Measurements from ENCODE around the gene NSMCE4A. TPM values are rescaled to one million over a fixed set of nuclear protein-coding genes. Genes with fewer than 3 reads are reported as not detected.
A peak's percentile ranks its signal among the peaks of the same experiment; 100 is the strongest.

The NSMCE4A gene
- total RNA-seq, 1 experiment from 2014 or later = 46.3 TPM

- no peaks in the 10 kb centered on the region for H3K9me2 ChIP-seq (replicated peaks; ENCODE audit: low read length)
- CTCF ChIA-PET = no interaction called here
- H3K4me3 ChIP-seq (ENCODE audit: low read length) = no peak overlapping the region
- no peak overlapping the region for H2AFZ ChIP-seq (ENCODE audit: low read length)
- no peak for ATAC-seq
- no peak for TF ChIP-seq CTCF (conservative IDR thresholded peaks at IDR 0.05; ENCODE audit: low read depth, low read length)
- no peak for TF ChIP-seq EZH2 (IDR thresholded peaks at IDR 0.05; ENCODE audit: low read length, unreplicated experiment)
- TF ChIP-seq EZH2phosphoT487 (IDR thresholded peaks at IDR 0.05; ENCODE audit: borderline replicate concordance, low read length) = no peak
- no peaks in the 10 kb centered on the region for H3F3A ChIP-seq (ENCODE audit: low read length, unreplicated experiment)
- POLR2A ChIA-PET (ENCODE audit: unreplicated experiment) = no interaction called here
- intact Hi-C loops (cut with micrococcal nuclease) = no loop called here
- H3K4me2 ChIP-seq (ENCODE audit: low read length) = no peak overlapping the region
- H3K9ac ChIP-seq (ENCODE audit: low read length) = no peak overlapping the region
- H3K27ac ChIP-seq (ENCODE audit: low read length) = no peak overlapping the region
- peaks cover 3% of the 10 kb centered on the region for H3K36me3 ChIP-seq (ENCODE audit: low read depth, low read length)
- H3K27me3 ChIP-seq (ENCODE audit: low read length) = no peaks in the 10 kb centered on the region
- H3K4me1 ChIP-seq (ENCODE audit: insufficient read depth, low read length) = peaks cover 10% of the 10 kb centered on the region
- no TSS peak for BruUV-seq (replicated peaks)
- no peaks in the 10 kb centered on the region for H3K79me2 ChIP-seq (ENCODE audit: low read length)
- no peaks in the 10 kb centered on the region for H4K20me1 ChIP-seq (ENCODE audit: low read length)
- no peaks in the 10 kb centered on the region for H3K9me3 ChIP-seq (ENCODE audit: low read length)
- no peak for DNase-seq
These were observed 13.6 kb downstream of the NSMCE4A start for GRCh38 chr10:121961456-121961855.

- no peaks in the 10 kb centered on the region for H3K9me3 ChIP-seq (ENCODE audit: low read length)
- ATAC-seq = no peak
- peaks cover 4% of the 10 kb centered on the region for H3K36me3 ChIP-seq (ENCODE audit: low read depth, low read length)
- H3K79me2 ChIP-seq (ENCODE audit: low read length) = no peaks in the 10 kb centered on the region
- TF ChIP-seq EZH2 (IDR thresholded peaks at IDR 0.05; ENCODE audit: low read length, unreplicated experiment) = no peak
- no peak for TF ChIP-seq CTCF (conservative IDR thresholded peaks at IDR 0.05; ENCODE audit: low read depth, low read length)
- TF ChIP-seq EZH2phosphoT487 (IDR thresholded peaks at IDR 0.05; ENCODE audit: borderline replicate concordance, low read length) = no peak
- peaks cover 17% of the 10 kb centered on the region for H3K4me1 ChIP-seq (ENCODE audit: insufficient read depth, low read length)
- BruUV-seq (replicated peaks) = no TSS peak
- no peak overlapping the region for H3K4me3 ChIP-seq (ENCODE audit: low read length)
- intact Hi-C loops (cut with micrococcal nuclease) = no loop called here
- no peak overlapping the region for H3K9ac ChIP-seq (ENCODE audit: low read length)
- no peak overlapping the region for H2AFZ ChIP-seq (ENCODE audit: low read length)
- no peak for DNase-seq
- H3K27me3 ChIP-seq (ENCODE audit: low read length) = no peaks in the 10 kb centered on the region
- H3F3A ChIP-seq (ENCODE audit: low read length, unreplicated experiment) = no peaks in the 10 kb centered on the region
- no peaks in the 10 kb centered on the region for H3K9me2 ChIP-seq (replicated peaks; ENCODE audit: low read length)
- ChIA-PET POLR2A (ENCODE audit: unreplicated experiment) (no interaction called here), CTCF (no interaction called here)
- H4K20me1 ChIP-seq (ENCODE audit: low read length) = no peaks in the 10 kb centered on the region
- no peak overlapping the region for H3K27ac ChIP-seq (ENCODE audit: low read length)
- no peak overlapping the region for H3K4me2 ChIP-seq (ENCODE audit: low read length)
These were observed 15.3 kb downstream of the NSMCE4A start for GRCh38 chr10:121959671-121960070.

- DNase-seq = peak; percentile 83
- Histone ChIP-seq H4K20me1 (ENCODE audit: low read length) (no peaks in the 10 kb centered on the region), H3K4me3 (ENCODE audit: low read length) (peak overlapping the region; percentile 18; the same call in 1 of the 2 replicates), H3K36me3 (ENCODE audit: low read depth, low read length) (peaks cover 4% of the 10 kb centered on the region), H3K27me3 (ENCODE audit: low read length) (no peaks in the 10 kb centered on the region), H3F3A (ENCODE audit: low read length, unreplicated experiment) (no peaks in the 10 kb centered on the region), H3K9me2 (replicated peaks; ENCODE audit: low read length) (no peaks in the 10 kb centered on the region), H3K9ac (ENCODE audit: low read length) (peak overlapping the region; percentile 55), H3K79me2 (ENCODE audit: low read length) (no peaks in the 10 kb centered on the region), H2AFZ (ENCODE audit: low read length) (no peak overlapping the region), H3K4me2 (ENCODE audit: low read length) (peak overlapping the region; percentile 68), H3K27ac (ENCODE audit: low read length) (peak overlapping the region; percentile 92), H3K9me3 (ENCODE audit: low read length) (no peaks in the 10 kb centered on the region), H3K4me1 (ENCODE audit: insufficient read depth, low read length) (peaks cover 17% of the 10 kb centered on the region)
- POLR2A ChIA-PET (ENCODE audit: unreplicated experiment) = no interaction called here
- intact Hi-C loops (cut with micrococcal nuclease) = loop anchor here (2.0 kb wide), 1 partner anchor 30 kb away; no protein-coding TSS in a partner anchor
- TF ChIP-seq CTCF (conservative IDR thresholded peaks at IDR 0.05; ENCODE audit: low read depth, low read length) (no peak), EZH2phosphoT487 (IDR thresholded peaks at IDR 0.05; ENCODE audit: borderline replicate concordance, low read length) (no peak), EZH2 (IDR thresholded peaks at IDR 0.05; ENCODE audit: low read length, unreplicated experiment) (no peak)
- peak; percentile 92 for ATAC-seq
- CTCF ChIA-PET = interaction anchor here (0.6 to 1.1 kb wide), 3 partner anchors 54 to 307 kb away, joined by 3 to 8 read pairs (median 5); no protein-coding TSS in a partner anchor
- BruUV-seq (replicated peaks) = TSS peak; percentile 52
These were observed 18.6 kb downstream of the NSMCE4A start for GRCh38 chr10:121956111-121957061.

All from PC-3 (cell line).